SH-SY5Y (cell line): ENCODE measurements around the gene TRNAU1AP.

Experiments
- GATA2 ChIP-seq: IDR thresholded peaks from 2 replicates; pipeline ENCODE4 v1.6.1; 2011; ENCODE audit warnings: mild to moderate bottlenecking, low read depth, low read length
- GATA3 ChIP-seq: IDR thresholded peaks from 2 replicates; pipeline ENCODE4 v1.6.1; 2011; ENCODE audit warnings: low read depth, mild to moderate bottlenecking, low read length, moderate library complexity

Gene TRNAU1AP

DNA sequence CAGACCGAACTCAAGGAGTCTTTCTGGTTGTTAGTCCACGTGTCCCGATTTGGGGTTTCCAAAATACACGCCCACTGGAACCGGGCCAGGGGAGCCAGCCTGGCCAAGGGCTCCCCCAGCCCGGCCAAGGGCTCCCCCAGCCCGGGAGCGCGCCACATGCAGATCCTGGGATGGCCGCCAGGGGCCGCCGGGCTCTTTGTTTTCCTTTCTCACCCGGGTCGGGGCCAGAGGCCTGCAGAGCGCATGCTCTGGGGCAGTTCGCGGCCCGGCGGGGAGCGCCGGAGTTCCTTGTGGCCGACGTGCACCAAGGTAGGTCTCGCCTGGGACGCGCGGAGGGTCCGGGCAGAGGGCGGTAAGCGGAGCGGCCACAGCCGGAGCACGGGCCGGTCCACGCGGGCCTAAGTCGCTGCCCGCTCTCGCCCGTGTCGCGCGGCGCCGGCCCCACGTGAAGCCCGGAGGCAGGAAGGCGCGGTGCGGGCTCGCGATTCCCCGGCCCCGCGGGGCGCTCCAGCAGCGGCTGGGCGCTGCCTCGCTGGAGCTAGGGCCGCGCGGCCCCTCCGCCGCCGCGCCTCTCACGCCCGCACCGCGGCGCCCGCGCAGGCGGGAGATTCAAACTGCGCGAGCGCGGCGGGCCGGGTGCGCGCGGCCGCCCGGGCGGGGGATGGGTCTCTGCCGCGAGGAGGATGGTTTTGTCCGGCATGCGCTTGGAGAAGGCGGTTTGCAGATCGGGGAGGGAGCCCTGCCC is 34.7 kb upstream of the TRNAU1AP start:
- no peak for TF ChIP-seq GATA3
- TF ChIP-seq GATA2: peak; percentile 56

DNA sequence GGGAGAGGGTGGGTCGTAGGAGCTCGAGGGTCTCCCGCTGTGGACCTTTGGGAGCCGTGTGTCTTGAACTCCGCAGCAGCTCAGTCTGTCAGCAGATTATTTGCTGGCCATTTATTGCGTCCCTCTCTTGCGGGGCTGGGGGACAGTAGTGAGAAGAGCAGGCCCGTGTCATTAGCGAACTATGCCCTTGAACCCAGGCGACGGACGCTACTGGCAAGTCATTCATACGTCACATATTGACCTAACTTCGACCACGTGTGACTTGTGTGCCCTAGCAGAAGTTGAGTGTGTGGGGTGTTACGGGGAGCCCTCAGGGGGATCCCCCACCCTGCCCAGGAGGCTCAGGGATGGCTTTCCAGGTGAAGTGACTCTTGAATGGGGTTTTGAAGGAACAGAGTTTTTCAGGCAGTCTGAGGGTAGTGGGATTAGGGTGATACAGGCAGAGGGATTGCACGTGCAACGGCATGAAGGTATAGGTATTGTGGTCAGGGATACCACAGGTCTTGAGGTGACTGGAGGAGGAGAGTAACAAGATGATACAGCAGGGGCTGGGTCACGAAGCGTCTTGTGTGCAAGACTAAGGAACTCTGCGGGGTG is 34.0 kb upstream of the TRNAU1AP start:
- TF ChIP-seq GATA2: no peak
- no peak for TF ChIP-seq GATA3

DNA sequence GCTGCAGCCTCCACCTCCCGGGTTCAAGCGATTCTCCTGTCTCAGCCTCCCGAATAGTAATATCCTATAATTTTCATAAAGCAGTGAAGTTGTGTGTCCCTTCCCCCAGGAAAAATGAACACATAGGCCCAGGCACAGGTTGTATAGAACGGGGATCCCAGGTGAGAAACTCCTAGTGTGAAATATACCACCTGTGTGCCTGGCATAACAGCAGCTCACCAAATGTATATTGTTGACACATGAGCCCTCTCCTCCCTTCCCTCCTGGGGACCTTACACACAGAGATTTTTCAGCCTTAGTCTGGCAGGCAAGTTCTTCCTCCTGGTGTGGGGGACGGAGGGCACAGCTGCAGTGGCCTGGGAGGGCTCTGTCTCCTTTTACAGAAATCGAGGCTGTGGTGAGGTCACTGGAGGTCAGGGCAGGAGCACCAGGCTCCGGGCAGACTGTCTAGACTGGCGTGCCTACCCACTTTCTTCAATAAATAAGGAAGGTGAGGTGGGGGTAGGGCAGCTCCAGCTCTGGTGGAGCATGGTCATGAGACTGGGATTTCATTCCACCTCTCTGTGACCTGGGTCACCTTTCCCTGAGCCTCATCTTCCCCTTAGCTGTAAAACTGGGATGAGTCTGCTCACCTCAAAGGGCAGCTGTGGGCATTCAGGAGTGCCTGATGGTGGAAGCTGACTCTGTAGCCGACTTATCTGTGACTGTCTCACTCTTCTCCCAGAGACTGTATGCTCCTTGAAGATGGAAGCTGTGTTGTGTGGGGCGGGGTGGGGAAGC is 32.7 kb upstream of the TRNAU1AP start:
- TF ChIP-seq GATA3 (no peak), GATA2 (no peak)

DNA sequence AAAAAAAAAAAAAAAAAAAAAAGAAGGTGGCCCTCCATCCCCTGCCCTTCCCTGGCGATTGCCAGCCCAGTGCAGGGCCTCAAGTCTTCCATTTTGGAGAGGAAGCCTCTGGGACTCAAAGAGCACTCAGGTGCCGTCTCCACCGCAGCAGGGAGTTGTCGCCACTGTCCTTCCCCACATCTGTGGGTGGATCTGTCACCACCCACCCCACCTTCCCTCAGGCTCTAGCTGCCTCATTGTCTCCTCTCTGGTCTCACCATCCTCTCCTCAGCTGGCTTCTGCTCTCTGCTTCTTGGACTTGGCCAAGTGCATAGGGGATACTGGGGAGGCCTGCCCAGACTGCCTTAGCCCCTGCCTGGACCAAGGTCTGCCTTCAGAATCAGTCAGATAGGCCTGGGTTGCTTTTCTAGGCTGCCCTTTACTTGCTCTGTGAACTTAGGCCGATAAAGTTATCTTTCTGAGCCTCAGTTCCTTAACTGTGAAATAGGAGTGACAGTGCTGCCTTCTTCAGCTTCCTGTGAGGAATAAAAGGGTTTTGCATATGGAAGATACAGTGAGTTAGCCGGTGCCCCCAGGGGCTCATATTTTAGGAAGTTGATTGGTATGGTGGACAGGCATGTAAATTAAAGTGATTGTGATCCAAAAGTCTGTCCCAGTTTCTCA is 31.3 kb upstream of the TRNAU1AP start:
- TF ChIP-seq GATA3: no peak
- TF ChIP-seq GATA2: no peak

DNA sequence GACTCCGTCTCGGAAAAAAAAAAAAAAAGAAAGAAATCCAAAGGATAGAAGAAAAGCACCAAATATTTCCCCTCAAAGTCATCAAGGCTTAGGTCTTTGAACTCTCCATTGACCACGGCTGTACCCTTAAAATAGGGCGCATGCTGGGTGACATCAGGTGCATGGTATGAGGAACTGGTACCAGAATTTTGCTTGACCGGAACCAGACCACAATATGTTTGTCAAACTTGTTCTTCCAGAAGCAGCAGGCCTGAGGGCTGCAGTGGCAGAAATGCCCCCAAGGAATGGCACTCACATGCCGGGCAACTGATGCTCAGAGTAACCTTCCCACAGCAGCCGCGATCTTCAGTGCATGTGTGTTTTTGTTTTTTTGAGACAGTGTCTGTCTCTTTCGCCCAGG is 26.0 kb upstream of the TRNAU1AP start:
- TF ChIP-seq GATA2 (no peak), GATA3 (no peak)

DNA sequence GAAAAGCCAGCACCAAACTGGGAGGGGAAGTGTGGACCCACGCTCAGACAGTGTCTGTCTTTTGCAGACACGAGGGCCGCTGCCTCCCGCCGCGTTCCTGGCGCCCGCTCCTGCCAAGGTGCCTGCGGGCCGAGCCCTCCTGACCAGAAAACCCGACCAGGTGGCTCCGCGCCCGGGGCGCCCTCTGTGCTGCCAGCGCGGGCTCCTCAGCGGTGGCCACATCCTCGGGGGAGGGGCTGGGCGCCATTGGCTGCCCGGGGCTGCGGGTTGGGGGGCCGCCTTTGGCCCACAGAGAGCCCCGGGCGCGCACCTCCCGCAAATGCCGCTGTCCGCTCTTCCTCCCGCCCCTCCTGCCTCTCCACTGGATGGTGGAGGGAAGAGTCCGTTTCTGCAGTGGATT is 22.4 kb upstream of the TRNAU1AP start:
- TF ChIP-seq GATA2 (no peak), GATA3 (no peak)

DNA sequence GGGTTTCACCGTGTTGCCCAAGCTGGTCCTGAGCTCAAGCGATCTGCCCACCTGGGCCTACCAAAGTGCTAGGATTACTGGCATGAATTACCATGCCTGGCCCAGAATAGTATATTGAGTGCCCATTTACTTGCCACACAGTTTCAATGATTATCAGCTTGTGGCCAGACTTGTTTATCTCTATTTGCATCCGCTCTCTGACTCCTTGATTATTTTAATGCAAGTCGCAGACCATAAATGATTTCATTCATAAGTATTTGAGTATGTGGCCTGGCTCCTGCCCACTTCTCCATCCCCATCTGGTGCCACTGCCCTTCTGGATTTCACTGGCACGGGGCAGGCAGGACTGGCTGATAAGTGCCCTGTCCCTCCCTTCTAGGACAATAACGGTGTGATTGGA is 18.2 kb upstream of the TRNAU1AP start:
- TF ChIP-seq GATA2: no peak
- TF ChIP-seq GATA3: no peak

DNA sequence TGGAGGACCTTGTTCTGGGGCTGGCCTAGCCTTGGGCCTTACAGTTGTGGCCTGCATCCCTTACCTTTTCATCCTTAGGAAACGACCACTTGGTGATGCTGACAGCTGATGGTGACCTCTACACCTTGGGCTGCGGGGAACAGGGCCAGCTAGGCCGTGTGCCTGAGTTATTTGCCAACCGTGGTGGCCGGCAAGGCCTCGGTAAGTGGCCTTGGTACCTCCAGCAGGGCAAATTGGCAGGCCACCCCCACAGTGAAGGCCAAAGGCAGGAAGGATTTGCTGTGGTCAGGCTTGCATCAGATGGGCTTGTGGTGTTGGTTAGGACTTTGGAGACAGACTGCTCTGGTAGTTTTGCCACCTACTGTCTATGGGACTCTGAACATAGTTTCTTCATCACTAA is 17.7 kb upstream of the TRNAU1AP start:
- TF ChIP-seq GATA3: no peak
- TF ChIP-seq GATA2: no peak

DNA sequence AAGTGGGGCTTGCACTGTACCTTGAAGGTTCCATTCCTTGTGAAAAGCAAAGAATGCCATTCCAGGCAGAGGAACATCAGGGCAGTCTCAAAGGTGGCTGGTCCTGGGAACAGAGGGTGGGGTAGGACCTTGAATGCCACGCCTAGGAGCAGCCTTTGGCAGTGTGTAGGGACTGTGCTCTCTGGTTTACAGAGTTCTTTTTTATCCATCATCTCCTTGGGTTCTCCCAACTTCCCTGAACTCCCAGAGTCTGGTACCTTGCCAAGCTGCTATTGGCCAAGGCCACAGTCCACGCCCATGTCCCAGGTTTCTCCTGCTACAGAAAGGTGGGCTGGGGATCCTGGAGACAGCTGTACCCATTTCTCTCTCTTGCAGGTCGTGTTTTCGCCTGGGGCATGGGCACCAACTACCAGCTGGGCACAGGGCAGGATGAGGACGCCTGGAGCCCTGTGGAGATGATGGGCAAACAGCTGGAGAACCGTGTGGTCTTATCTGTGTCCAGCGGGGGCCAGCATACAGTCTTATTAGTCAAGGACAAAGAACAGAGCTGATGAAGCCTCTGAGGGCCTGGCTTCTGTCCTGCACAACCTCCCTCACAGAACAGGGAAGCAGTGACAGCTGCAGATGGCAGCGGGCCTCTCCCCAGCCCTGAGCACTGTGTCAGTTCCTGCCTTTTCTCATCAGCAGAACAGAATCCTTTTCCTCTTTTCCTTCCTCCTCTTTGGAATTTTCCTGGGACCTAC is 15.3 kb upstream of the TRNAU1AP start:
- peak; percentile 72 for TF ChIP-seq GATA2
- TF ChIP-seq GATA3: no peak

DNA sequence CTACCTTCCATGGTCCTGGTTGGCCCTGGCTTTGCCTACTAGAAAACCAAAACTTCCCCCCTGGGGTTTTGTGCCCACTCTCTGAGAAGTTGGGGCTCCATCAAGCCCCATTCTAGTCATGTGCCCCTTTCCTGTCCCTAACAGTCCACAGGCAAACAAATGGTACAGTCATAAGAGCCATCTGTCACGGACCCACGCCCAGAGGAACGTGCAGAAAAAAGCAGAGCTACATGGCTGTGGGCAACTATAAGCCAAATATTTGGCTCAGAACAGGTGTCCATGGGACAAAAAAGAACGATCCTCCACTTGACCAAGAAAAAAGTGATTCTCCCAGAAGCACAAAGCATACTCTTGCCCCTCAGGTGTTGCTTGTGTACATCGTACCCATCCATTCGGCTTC is 14.6 kb upstream of the TRNAU1AP start:
- no peak for TF ChIP-seq GATA2
- no peak for TF ChIP-seq GATA3

DNA sequence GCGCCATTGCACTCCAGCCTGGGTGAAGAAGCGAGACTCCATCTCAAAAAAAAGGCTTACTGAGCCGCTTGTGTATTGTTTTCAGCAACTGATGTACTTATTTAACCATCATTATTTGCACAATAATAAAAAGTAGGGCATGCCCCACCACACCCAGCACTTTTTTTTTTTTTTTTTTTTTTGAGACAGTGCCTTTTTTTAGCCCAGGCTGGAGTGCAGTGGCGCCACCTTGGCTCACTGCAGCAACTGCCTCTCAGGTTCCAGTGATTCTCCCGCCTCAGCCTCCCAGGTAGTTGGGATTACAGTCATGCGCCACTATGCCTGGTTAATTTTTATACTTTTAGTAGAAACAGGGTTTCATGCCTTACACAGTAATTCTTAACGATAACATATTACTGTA is 12.2 kb upstream of the TRNAU1AP start:
- TF ChIP-seq GATA2: no peak
- no peak for TF ChIP-seq GATA3

DNA sequence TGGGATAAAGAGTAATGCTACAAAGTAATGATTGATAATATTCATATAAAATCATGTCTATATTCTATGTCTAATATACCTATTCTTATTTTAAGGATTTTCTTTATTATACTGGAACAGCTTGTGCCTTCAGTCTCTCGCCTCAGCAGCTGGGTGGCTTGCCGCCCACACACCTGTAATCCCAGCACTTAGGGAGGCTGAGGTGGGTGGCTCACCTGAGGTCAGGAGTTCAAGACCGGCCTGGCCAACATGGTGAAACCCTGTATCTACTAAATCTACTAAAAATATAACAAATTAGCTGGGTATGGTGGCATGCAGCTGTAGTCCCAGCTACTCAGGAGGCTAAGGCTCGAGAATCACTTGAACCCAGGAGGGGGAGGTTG is 7.6 kb upstream of the TRNAU1AP start:
- TF ChIP-seq GATA2 (no peak), GATA3 (no peak)

DNA sequence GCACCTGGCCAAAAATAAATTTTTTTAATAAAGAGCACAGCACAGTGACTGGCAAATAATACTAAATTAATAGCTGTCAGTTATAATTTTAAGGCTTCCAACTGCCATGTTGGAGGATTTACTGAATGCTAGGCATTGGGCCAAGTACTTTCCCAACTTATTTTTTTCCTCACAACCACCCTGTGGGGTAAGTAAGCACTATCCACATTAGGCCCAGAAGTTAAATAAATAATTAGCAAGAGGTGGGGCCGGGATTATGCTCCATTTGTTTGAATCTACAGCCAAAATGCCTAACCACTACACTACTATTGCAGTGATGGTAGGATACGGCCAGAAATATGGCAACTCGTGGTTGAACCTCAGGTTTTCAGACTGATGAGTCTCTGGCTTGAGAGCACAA is 4.6 kb upstream of the TRNAU1AP start:
- TF ChIP-seq GATA3 (no peak), GATA2 (no peak)

DNA sequence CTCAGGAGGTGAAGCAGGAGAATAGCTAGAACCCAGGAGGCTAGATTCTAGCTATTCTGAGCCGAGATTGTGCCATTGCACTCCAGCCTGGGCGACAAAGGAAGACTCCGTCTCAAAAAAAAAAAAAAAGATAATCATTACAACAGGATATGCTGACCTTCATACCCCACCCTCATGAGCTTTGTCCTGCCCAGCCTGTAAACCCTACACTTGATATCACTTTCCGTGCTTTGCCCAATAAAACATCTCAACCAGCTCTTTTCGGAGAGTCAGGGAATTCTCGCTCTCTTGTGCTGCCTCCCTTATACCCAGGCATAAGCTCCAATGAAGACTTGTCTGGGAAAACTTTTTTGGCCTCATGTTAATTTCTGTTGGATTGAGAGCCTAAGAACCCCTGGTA is 1.5 kb upstream of the TRNAU1AP start:
- TF ChIP-seq GATA2 (no peak), GATA3 (no peak)
